ENCODE results near the gene SCAMP5. TPM values are rescaled to one million over a fixed set of nuclear protein-coding genes. Genes with fewer than 3 reads are reported as not detected.

SCAMP5 gene
- total RNA-seq, 4 donors from 2014 or later, result 7.6 to 16.7 (median 10.1) TPM

DNA sequence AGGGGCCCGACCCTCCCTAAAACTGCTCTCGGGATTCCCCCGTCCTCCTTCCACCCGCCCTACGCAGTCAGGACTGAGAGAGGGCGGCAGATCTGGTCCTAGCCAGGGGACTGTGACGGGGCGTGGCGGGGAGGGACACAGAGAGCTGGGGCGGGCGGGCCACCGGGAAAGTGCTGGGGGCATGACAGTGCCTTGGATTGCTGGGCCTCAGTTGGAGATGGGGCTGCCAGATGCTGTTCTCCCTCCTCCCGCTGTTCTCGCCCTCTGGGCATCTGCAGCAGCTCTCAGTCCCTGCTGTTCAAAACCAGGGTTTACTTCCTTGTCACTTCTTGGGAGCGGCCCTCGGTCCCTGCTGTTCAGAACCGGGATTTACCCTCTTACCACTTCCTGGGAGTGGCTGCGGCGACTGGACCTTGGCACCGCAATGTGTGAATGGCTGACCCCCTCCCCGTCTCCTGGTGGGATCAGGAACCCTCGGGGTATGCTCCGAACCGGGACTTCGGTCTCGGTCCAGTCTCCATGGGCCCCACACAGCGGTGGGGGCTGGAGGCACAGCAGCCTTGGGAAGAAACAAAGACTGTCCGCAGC lies 36.9 kb upstream of the SCAMP5 start:
- peak; percentile 71 to 77 for DNase-seq
- Histone ChIP-seq H3K4me3 (replicated peaks in 1 of 3) (peak overlapping the region; percentile 25 to 90 (median 39)), H3K27ac (peak overlapping the region; percentile 24 to 97 (median 61)), H3K4me1 (peaks cover 55 to 65% of the 10 kb centered on the region in 2 donors), H3K9me3 (no peaks in the 10 kb centered on the region), H3K27me3 (no peaks in the 10 kb centered on the region), H3K36me3 (no peaks in the 10 kb centered on the region)
- TF ChIP-seq, protein P1, sequence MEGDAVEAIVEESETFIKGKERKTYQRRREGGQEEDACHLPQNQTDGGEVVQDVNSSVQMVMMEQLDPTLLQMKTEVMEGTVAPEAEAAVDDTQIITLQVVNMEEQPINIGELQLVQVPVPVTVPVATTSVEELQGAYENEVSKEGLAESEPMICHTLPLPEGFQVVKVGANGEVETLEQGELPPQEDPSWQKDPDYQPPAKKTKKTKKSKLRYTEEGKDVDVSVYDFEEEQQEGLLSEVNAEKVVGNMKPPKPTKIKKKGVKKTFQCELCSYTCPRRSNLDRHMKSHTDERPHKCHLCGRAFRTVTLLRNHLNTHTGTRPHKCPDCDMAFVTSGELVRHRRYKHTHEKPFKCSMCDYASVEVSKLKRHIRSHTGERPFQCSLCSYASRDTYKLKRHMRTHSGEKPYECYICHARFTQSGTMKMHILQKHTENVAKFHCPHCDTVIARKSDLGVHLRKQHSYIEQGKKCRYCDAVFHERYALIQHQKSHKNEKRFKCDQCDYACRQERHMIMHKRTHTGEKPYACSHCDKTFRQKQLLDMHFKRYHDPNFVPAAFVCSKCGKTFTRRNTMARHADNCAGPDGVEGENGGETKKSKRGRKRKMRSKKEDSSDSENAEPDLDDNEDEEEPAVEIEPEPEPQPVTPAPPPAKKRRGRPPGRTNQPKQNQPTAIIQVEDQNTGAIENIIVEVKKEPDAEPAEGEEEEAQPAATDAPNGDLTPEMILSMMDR (IDR thresholded peaks at IDR 0.05), result peak in 5 of 6 experiments; percentile 24 to 49 (median 47)
- TF ChIP-seq POLR2A (IDR thresholded peaks at IDR 0.05), result peak in 1 of 2 donors; percentile 43
- intact Hi-C loops (cut with DNase I), result loop anchor here (5.0 to 10.0 kb wide), 2 partner anchors 54 to 326 kb away; partner anchors contain the start of gene FAM219B
- 3% methylated on average over 21 to 27 of the region's 28 CpGs for WGBS, 2 donors

- WGBS, 2 donors, result 10 to 14% methylated on average over 44 to 45 of the region's 47 CpGs
- Histone ChIP-seq H3K4me1 (peaks cover 56 to 65% of the 10 kb centered on the region in 2 donors), H3K27ac (peak overlapping the region in 2 of 3 donors; percentile 61 to 97), H3K4me3 (replicated peaks in 1 of 3) (peak overlapping the region; percentile 25 to 90 (median 39)), H3K27me3 (no peaks in the 10 kb centered on the region), H3K36me3 (no peaks in the 10 kb centered on the region), H3K9me3 (no peaks in the 10 kb centered on the region)
- no peak for TF ChIP-seq POLR2A (IDR thresholded peaks at IDR 0.05)
- TF ChIP-seq, protein P1 (IDR thresholded peaks at IDR 0.05), result no peak
- peak in 1 of 2 donors; percentile 5 for DNase-seq
- intact Hi-C loops (cut with DNase I), result loop anchor here (5.0 to 10.0 kb wide), 2 partner anchors 54 to 327 kb away; partner anchors contain the start of gene FAM219B
Observed at GRCh38 chr15:74958908-74959585, 36.3 kb upstream of the SCAMP5 start.

DNA sequence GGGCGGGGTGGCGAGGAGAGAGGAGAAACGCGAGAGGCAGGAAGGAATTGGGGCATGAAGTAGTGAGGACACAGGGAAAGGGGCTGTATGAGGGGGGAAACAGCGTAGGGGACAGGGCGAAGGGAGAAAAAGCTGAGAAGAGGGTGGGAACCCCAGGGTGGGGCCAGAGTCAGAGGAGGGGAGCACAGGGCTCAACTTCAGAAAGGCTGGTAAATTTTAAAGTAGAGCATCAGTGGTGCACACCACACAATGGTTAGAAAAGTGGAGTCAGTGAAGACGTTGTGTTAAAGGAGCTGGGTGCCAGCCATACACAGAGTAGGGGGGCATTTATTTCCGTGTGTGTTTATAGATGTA lies 35.8 kb upstream of the SCAMP5 start:
- Histone ChIP-seq H3K27ac (peak overlapping the region in 2 of 3 donors; percentile 61 to 97), H3K27me3 (no peaks in the 10 kb centered on the region)

GRCh38 chr15:74960286-74960685 lies 35.1 kb upstream of the SCAMP5 start:
- 71 to 80% methylated on average over 1 of the region's 1 CpG for WGBS, 2 donors
- H3K27ac ChIP-seq, result peak overlapping the region in 2 of 3 donors; percentile 10 to 97
- peaks cover 51 to 63% of the 10 kb centered on the region in 2 donors for H3K4me1 ChIP-seq
- TF ChIP-seq, protein P1 (IDR thresholded peaks at IDR 0.05), result no peak
- TF ChIP-seq POLR2A (IDR thresholded peaks at IDR 0.05), result no peak
- H3K9me3 ChIP-seq, result no peaks in the 10 kb centered on the region
- intact Hi-C loops (cut with DNase I), result no loop called here
- H3K4me3 ChIP-seq (replicated peaks in 1 of 3), result no peak overlapping the region
- peak in 1 of 2 donors; percentile 16 for DNase-seq
- H3K27me3 ChIP-seq, result no peaks in the 10 kb centered on the region
- H3K36me3 ChIP-seq, result no peaks in the 10 kb centered on the region

More for the DNA sequence above, 35.8 kb upstream of the SCAMP5 start:
- H3K4me3 ChIP-seq (replicated peaks in 1 of 3), result peak overlapping the region in 1 of 3 donors; percentile 90
- intact Hi-C loops (cut with DNase I), result loop anchor here (5.0 to 10.0 kb wide), 2 partner anchors 55 to 327 kb away; partner anchors contain the start of gene FAM219B
- no peaks in the 10 kb centered on the region for H3K9me3 ChIP-seq
- TF ChIP-seq, protein P1 (IDR thresholded peaks at IDR 0.05), result no peak
- TF ChIP-seq POLR2A (IDR thresholded peaks at IDR 0.05), result no peak
- 33 to 34% methylated on average over 8 of the region's 8 CpGs for WGBS, 2 donors
- no peak for DNase-seq
- no peaks in the 10 kb centered on the region for H3K36me3 ChIP-seq
- peaks cover 58 to 65% of the 10 kb centered on the region in 2 donors for H3K4me1 ChIP-seq
